OCI-LY1 (cell line): ENCODE results near the gene DACT2.

Source experiments
- H2AFZ ChIP-seq: fragments of 200-600 bp; sonication (generic), shearing (Covaris generic); 2 replicates; pipeline ENCODE4 v1.6.0; 2014; ENCODE audit warnings: antibody characterized with exemption, mild to moderate bottlenecking, low read length
- H3F3A ChIP-seq: fragments of 200-600 bp; sonication (generic), shearing (Covaris generic); 2 replicates; pipeline ENCODE4 v1.6.0; 2014; ENCODE audit warnings: mild to moderate bottlenecking, antibody characterized with exemption, low read length, moderate library complexity; ENCODE audit not compliant: insufficient read depth
- H3K27ac ChIP-seq: fragments of 200-600 bp; sonication (generic); 2 replicates; pipeline ENCODE4 v1.5.1; 2014; ENCODE audit warnings: low read length, mixed run types, mild to moderate bottlenecking, low read depth; ENCODE audit not compliant: poor library complexity, severe bottlenecking
- H3K27me3 ChIP-seq: fragments of 200-600 bp; sonication (generic); 2 replicates; pipeline ENCODE4 v1.6.0; 2014; ENCODE audit warnings: antibody characterized with exemption, mild to moderate bottlenecking, low read length, moderate library complexity; ENCODE audit not compliant: insufficient read depth
- H3K36me3 ChIP-seq: fragments of 200-600 bp; sonication (generic); 2 replicates; pipeline ENCODE4 v1.6.1; 2014; ENCODE audit warnings: mild to moderate bottlenecking, antibody characterized with exemption, low read length, moderate library complexity, mixed read lengths; ENCODE audit not compliant: insufficient read depth
- H3K4me1 ChIP-seq: fragments of 200-600 bp; sonication (generic); 2 replicates; pipeline ENCODE4 v1.5.1; 2014; ENCODE audit warnings: mild to moderate bottlenecking, low read length, moderate library complexity; ENCODE audit not compliant: insufficient read depth, severe bottlenecking
- H3K4me2 ChIP-seq: fragments of 200-600 bp; sonication (generic), shearing (Covaris generic); 2 replicates; pipeline ENCODE4 v1.6.1; 2014; ENCODE audit warnings: low read length
- H3K4me3 ChIP-seq: fragments of 200-600 bp; sonication (generic); 2 replicates; pipeline ENCODE4 v1.5.1; 2014; ENCODE audit warnings: low read length, low read depth, mild to moderate bottlenecking, mixed read lengths; ENCODE audit not compliant: poor library complexity, severe bottlenecking
- H3K79me2 ChIP-seq: fragments of 200-600 bp; shearing (Covaris generic); 2 replicates; pipeline ENCODE4 v1.6.1; 2016; ENCODE audit warnings: mixed run types, low read length, mixed read lengths; ENCODE audit not compliant: insufficient read depth
- H3K9ac ChIP-seq: fragments of 200-600 bp; sonication (generic), shearing (Covaris generic); 2 replicates; pipeline ENCODE4 v1.6.1; 2014; ENCODE audit warnings: mild to moderate bottlenecking, low read length, mixed read lengths
- H3K9me2 ChIP-seq: fragments of 200-600 bp; sonication (generic), shearing (Covaris generic); 2 replicates; pipeline ENCODE4 v1.6.1; 2014; ENCODE audit warnings: low read depth, mild to moderate bottlenecking, low read length, mixed read lengths
- H3K9me3 ChIP-seq: fragments of 200-600 bp; shearing (Covaris generic); 2 replicates; pipeline ENCODE4 v1.6.1; 2014; ENCODE audit warnings: low read length, mixed read lengths
- H4K20me1 ChIP-seq: fragments of 200-600 bp; sonication (generic), shearing (Covaris generic); 2 replicates; pipeline ENCODE4 v1.6.0; 2016; ENCODE audit warnings: mild to moderate bottlenecking, low read length; ENCODE audit not compliant: insufficient read depth
- EZH2 ChIP-seq: fragments of 200-600 bp; sonication (generic), shearing (Covaris generic); IDR thresholded peaks from 2 replicates; pipeline ENCODE4 v1.8.0; 2017; ENCODE audit warnings: borderline replicate concordance, mixed run types, mild to moderate bottlenecking, antibody characterized with exemption, low read length, moderate library complexity, mixed read lengths
- TF ChIP-seq, protein P1 (sequence below): fragments of 200-600 bp; sonication (generic), shearing (Covaris generic); IDR thresholded peaks from 2 replicates; pipeline ENCODE4 v1.5.1; 2017; ENCODE audit warnings: mild to moderate bottlenecking, antibody characterized with exemption, low read length, moderate library complexity, mixed read lengths

The DACT2 gene

GRCh38 chr6:168333989-168334388 lies 14.4 kb upstream of the DACT2 start:
- Histone ChIP-seq H3F3A (no peaks in the 10 kb centered on the region), H3K79me2 (no peaks in the 10 kb centered on the region)
- TF ChIP-seq EZH2, result no peak
- TF ChIP-seq, protein P1, sequence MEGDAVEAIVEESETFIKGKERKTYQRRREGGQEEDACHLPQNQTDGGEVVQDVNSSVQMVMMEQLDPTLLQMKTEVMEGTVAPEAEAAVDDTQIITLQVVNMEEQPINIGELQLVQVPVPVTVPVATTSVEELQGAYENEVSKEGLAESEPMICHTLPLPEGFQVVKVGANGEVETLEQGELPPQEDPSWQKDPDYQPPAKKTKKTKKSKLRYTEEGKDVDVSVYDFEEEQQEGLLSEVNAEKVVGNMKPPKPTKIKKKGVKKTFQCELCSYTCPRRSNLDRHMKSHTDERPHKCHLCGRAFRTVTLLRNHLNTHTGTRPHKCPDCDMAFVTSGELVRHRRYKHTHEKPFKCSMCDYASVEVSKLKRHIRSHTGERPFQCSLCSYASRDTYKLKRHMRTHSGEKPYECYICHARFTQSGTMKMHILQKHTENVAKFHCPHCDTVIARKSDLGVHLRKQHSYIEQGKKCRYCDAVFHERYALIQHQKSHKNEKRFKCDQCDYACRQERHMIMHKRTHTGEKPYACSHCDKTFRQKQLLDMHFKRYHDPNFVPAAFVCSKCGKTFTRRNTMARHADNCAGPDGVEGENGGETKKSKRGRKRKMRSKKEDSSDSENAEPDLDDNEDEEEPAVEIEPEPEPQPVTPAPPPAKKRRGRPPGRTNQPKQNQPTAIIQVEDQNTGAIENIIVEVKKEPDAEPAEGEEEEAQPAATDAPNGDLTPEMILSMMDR, result no peak

GRCh38 chr6:168333491-168333890 lies 13.9 kb upstream of the DACT2 start:
- H3K9ac ChIP-seq, result no peak overlapping the region

More at GRCh38 chr6:168333989-168334388, 14.4 kb upstream of the DACT2 start:
- no peaks in the 10 kb centered on the region for H3K9me2 ChIP-seq
- H4K20me1 ChIP-seq, result no peaks in the 10 kb centered on the region
- H3K4me3 ChIP-seq, result no peak overlapping the region
- no peaks in the 10 kb centered on the region for H3K4me1 ChIP-seq
- H3K36me3 ChIP-seq, result no peaks in the 10 kb centered on the region
- H3K9me3 ChIP-seq, result no peaks in the 10 kb centered on the region
- no peak overlapping the region for H2AFZ ChIP-seq
- H3K27me3 ChIP-seq, result no peaks in the 10 kb centered on the region
- no peak overlapping the region for H3K9ac ChIP-seq
- H3K27ac ChIP-seq, result no peak overlapping the region
- H3K4me2 ChIP-seq, result no peak overlapping the region

DNA sequence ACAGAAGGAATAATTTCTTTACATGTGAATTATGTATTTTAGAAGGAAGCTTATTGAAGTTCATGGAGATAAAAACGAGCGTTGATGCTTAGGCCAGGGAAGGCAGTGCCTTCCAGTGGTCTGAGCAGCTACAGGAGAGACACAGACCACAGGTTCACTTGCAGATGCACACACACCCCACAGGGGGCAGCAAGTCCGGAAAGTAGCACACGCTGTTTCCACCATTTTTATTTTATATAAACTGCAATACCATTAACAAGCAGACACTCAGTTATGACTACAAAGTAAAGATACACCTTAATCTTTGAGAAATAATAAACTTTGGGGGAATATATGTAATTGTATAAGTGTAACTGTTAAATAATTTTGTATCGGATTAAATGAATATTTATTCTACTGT lies 13.5 kb upstream of the DACT2 start:
- H3K4me3 ChIP-seq, result no peak overlapping the region
- no peaks in the 10 kb centered on the region for H3K9me3 ChIP-seq
- H3K9me2 ChIP-seq, result no peaks in the 10 kb centered on the region
- TF ChIP-seq, protein P1, result peak; percentile 40
- no peak for TF ChIP-seq EZH2
- no peaks in the 10 kb centered on the region for H3K4me1 ChIP-seq
- no peak overlapping the region for H2AFZ ChIP-seq
- no peaks in the 10 kb centered on the region for H3K79me2 ChIP-seq
- H3K36me3 ChIP-seq, result no peaks in the 10 kb centered on the region
- no peaks in the 10 kb centered on the region for H3F3A ChIP-seq
- H3K4me2 ChIP-seq, result no peak overlapping the region
- H3K9ac ChIP-seq, result no peak overlapping the region
- H3K27ac ChIP-seq, result no peak overlapping the region
- H3K27me3 ChIP-seq, result no peaks in the 10 kb centered on the region
- no peaks in the 10 kb centered on the region for H4K20me1 ChIP-seq

More at GRCh38 chr6:168333491-168333890, 13.9 kb upstream of the DACT2 start:
- H3K27ac ChIP-seq, result no peak overlapping the region
- H3K36me3 ChIP-seq, result no peaks in the 10 kb centered on the region
- H2AFZ ChIP-seq, result no peak overlapping the region
- no peak overlapping the region for H3K4me2 ChIP-seq
- no peak overlapping the region for H3K4me3 ChIP-seq
- no peaks in the 10 kb centered on the region for H3K27me3 ChIP-seq
- H3F3A ChIP-seq, result no peaks in the 10 kb centered on the region
- H3K79me2 ChIP-seq, result no peaks in the 10 kb centered on the region
- H3K9me3 ChIP-seq, result no peaks in the 10 kb centered on the region
- no peaks in the 10 kb centered on the region for H3K4me1 ChIP-seq
- H4K20me1 ChIP-seq, result no peaks in the 10 kb centered on the region
- TF ChIP-seq, protein P1, result no peak
- no peak for TF ChIP-seq EZH2
- no peaks in the 10 kb centered on the region for H3K9me2 ChIP-seq
